T-helper 1 cell (primary cell): Measurements from ENCODE around the gene NOXA1.
"Not testable (repeated sequence)": the region's sequence is repeated elsewhere in the genome, so short reads cannot be mapped to it uniquely, and the experiment has no call there.

Experiments
- DNase-seq, 5 donors: peaks; one replicate each; pipeline ENCODE4 v3.0.0-alpha.2; 2012 to 2020
- total RNA-seq, 4 donors: gene quantifications; one replicate each; lab custom pipeline; 2026; lab: John Stamatoyannopoulos, UW

NOXA1 gene
- total RNA-seq: 4.6 to 10.8 (median 7.9) reads per million in 4 donors

DNA sequence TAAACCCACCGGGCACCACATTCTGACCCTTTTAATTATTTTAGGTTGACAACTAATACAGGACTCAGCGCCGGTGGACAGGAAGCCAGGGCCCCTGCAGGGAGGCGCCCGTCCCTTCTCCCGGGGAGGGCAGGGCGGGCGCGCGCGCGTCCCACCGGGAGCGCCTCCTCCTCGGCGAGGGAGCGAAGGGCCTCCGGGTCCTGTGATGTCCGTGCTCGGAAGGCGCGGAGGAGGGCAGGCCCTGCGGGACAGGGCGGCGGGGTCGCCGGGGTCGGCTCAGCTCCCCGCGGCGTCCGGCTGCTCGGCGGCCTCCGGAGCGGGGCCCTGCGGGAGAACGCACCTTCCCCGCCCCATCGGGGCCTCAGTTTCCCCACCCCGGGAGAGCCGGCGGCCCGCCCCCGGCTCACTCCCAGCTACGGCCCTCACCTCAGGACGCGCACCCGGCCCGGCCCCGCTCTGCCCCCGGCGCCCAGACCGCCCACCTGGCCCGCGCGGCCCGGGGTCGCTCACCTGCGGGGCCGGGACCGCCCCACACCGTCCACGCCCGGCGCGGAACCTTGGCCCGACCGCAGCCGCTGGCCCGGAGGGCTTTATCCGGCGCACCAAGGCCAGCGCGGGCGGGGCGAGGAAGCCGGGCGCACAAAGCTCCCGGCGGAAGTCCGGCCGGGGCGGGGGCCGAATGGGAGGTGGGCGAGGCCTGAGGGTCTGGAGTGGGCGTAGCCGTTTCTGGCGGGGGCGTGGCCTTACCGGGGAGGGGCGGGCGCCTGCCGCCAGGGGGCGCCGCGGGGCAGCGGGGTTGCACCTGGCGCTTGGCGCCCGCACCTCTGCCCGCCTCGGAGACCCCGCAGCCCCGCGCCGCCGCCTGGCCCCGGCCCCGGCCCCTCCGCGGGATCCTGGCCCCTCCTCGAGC lies at the start of gene NOXA1, which contains the start of gene EXD3:
TSS of gene NOXA1 (plus strand) at position 790 of the 910 bp plus-strand sequence. CDS start 137 bp downstream, outside the sequence.
TSS of gene EXD3 (minus strand) at position 559 of the 910 bp plus-strand sequence. CDS start 27,805 bp downstream, outside the sequence.
- DNase-seq: peak; percentile 89 to 94 (median 92)

DNA sequence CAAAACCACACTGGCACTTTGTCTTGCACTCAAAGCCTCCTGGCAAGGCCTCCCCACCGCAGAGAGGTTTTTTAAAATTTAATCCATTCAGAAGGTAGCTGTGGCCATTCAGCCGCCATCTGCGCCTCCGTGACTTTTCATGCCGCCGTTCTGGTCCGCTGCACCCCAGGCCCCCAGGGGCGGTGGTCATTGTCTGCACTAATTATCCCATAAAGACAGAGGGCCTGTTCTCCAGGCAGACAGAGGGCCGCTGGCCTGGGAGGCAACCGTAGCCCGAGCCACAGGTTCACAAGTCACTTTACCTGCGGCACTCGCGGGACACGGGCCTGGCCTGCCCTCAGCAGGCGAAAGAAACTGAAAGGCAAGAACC lies 49.6 kb upstream of the NOXA1 start:
- no peak for DNase-seq

- DNase-seq: no peak
Observed at GRCh38 chr9:137374131-137374845, 48.9 kb upstream of the NOXA1 start.

DNA sequence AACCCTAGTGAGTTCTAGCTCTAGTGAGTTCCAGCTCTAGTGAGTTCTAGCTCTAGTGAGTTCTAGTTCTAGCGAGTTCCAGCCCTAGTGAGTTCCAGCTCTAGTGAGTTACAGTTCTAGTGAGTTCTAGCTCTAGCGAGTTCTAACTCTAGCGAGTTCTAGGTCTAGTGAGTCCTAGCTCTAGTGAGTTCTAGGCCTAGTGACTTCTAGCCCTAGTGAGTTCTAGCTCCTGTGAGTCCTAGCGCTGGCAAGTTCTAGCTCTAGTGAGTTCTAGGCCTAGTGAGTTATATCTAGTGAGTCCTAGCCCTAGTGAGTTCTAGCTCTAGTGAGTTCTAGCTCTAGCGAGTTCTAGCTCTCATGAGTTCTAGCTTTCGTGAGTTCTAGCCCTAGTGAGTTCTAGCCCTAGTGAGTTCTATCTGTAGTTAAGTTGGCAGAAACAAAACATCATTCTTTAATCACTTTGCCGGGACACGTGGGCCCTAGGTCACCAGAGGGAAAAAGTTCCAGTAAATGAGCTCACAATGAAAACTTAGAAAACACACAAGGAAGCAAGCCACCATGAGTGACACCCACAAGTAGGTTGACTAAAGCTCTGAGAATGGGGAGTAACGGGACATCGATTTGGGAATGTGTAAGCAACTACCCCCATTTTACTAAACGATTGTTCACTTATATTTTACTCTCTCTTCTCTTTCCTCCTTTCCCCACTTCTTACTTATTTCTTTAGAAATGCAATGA lies 47.7 kb upstream of the NOXA1 start:
- DNase-seq: no peak

- no peak for DNase-seq
Observed at GRCh38 chr9:137376386-137376785, 46.8 kb upstream of the NOXA1 start.

DNA sequence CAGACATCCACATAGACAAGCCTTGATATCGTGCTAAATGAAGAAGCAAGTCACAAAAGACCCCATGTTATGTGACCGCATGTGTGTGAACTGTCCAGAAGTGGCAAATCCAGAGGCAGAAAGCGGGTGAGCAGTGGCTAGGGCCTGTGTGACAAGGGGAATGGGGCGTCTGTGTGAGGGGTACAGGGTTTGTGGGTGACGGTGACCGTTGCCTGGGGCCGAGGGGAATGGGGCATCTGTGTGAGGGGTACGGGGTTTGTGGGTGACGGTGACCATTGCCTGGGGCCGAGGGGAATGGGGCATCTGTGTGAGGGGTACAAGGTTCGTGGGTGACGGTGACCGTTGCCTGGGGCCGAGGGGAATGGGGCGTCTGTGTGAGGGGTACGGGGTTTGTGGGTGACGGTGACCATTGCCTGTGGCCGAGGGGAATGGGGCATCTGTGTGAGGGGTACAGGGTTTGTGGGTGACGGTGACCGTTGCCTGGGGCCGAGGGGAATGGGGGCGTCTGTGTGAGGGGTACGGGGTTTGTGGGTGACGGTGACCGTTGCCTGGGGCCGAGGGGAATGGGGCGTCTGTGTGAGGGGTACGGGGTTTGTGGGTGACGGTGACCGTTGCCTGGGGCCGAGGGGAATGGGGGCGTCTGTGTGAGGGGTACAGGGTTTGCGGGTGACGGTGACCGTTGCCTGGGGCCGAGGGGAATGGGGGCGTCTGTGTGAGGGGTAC lies 44.3 kb upstream of the NOXA1 start:
- not testable (repeated sequence) for DNase-seq

DNA sequence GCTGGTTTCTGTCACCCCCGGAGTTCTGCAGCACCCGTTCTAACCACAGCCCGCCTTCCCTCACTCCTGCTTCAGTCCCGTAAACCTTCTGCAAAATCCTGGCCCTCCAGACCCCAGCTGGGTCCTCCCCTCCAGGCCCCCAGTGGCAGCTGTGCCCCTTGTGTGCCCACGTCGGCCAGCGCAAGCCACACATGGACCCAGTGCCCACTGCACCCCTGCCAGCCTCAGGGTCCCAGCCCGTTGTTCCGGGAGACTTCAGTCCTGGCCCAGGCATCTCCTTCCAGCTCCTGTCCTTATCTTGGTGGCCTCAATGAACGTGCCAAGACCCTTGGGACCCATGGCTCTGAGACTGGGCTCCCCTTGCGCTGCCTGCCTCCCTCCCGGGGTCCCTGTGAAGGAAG lies 43.4 kb upstream of the NOXA1 start:
- DNase-seq: no peak

DNA sequence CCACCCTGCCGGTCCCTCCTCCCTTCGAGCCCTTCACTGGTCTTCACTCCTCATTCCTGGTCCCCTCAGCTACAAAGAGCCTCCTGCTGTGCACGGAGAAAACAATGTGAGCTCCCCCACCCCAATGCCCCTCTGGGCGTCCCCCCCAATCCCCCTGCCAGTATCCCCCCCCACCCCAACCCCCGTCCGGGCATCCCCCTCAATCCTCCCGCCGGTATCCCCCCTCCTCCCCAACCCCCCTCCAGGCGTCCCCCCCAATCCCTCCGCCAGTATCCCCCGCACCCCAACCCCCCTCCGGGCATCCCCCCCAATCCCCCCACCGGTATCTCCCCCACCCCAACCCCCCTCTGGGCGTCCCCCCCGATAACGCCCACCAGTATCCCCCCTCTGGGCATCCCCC lies 43.0 kb upstream of the NOXA1 start:
- no peak for DNase-seq

DNA sequence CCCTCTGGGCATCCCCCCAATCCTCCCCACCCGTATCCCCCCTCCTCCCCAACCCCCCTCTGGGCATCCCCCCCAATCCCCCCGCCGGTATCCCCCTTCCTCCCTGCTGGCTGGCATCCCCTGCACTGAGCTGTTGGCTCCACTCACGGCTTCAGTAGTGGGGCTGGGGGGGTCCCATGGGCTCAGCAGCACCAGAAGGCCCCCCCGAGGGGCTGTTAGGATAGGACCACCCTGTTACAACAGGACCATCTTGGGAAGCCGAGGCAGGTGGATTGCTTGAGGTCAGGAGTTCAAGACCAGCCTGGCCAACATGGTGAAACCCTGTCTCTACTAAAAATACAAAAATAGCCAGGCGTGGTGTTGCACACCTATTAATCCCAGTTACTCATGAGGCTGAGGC lies 42.6 kb upstream of the NOXA1 start:
- no peak for DNase-seq

DNA sequence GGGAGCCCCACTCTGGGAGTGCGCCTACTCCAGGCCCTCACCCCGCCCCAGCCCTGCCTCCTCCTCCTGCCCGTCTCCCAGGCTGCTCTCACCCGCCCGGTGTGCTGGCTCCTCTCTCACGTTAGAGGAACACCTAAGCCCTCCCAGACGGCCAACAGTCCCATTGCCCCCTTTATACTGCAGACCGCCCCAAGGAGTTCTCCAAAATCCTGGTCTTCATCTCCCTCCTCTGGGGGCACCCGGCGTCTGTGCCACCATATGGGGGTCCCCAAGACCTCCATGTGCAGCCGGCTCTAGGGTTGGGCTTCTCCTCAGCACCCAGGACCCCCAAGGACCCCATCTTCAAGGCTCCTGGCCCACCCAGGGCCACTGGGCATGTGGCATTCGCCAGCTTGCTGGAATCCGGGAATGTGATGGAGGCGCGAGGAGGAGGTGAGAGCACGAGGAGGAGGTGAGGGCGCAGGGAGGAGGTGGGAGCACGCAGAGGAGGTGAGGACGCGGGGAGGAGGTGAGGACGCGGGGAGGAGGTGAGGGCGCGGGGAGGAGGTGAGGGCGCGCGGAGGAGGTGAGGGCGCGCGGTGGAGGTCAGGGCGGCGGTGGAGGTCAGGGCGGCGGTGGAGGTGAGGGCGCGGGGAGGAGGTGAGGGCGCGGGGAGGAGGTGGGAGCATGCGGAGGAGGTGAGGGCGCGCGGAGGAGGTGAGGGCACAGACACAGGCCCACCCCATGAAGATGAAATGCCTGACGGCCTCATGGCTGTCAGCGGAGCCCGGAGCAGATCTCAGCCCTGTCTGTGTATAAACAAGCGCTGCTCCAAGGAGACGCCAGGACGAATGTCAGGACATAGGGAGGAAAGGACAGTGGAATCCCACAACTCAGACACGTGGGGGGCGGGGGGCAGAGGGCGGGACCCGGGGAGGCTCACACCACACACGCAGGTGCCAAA lies 41.4 kb upstream of the NOXA1 start:
- no peak for DNase-seq

DNA sequence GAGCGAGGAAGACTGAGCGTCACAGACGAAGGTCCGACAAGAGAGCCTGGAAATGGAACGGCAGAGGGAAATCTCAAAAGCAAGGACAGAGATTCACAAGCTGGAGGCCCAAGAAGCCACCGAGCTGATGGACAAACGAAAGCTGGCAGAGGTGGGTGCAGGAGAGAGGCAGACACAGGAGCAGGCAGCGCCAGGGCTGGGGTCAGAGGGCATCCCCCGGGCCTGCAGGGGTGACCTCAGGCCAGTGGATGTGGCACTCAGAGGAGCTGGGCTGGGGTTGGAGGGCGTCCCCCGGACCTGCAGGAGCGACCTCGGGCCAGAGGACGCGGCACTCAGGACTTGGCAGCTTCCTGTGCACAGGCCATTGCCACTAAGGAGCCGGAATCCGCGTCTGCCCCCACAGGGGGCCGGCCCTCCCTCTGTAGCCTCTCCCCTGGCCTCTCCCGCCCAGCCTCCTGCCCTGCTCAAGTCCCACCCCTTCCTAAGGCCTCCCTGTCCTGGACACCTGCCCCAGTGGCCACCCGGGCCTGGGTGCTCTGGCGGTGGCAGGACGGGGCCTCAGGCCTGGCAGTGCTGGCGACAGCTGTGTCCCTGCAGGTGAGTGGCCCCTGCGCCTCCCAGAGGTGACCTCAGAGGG lies 40.6 kb upstream of the NOXA1 start:
- no peak for DNase-seq

DNA sequence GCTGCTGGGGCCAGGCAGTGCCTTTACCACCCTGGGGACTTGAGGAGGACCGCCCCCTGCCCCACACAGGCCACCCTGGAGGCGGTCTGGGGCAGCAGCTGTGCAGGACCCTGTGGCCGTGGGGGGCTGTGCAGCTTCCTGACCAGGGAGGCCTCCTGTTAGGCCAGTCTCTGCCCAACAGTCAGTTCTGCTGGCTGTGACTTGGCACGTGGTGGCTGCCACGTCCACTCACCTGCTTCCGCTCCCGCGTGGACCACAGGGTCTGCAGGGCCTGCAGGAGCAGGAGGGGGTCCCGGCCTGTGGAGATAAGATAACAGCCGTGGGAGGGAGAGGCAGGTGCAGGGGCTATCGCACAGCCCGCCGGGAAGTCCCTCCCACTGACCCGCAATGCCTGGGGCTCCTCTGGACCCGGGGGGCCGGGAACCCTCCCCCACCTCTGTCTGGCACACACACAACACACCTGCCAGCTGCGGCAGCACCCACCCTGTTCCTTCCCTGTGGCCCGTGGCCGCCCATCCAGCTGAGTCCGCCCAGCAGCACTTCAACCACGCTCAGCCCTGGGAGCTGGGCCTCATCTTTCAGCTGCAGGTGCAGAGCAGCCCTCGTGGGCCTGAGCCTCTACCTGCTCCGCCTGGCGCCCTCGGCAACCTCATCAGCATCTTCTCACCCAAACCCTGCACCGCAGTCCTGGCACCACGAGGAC lies 40.0 kb upstream of the NOXA1 start:
- DNase-seq: no peak

- DNase-seq: no peak
Observed at GRCh38 chr9:137383784-137384756, 39.1 kb upstream of the NOXA1 start.

DNA sequence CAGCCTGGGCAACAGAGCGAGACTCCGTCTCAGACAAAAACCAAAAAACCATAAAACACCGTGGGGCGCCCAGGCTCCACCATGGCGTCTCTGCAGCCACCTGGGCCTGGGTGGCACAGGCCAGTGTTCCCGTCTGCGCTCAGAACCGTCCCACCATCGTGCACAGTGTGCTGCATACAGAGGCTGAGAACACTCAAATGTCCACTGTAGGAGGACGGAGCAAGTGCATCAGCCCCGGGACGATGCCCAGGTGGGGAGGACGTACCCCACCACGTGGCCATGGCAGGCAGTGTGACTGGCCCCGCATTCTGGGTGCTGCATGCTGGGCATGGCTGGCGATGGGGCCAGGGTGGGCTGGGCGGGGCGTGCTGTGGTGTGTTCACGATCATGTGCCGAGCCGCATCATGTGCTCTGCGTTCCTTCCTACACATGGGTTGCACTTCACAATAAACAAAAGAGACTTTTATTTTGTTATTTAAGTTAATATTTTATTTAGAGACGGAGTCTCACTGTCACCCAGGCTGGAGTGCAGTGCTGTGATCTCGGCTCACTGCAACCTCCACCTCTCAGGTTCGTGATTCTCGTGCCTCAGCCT lies 38.0 kb upstream of the NOXA1 start:
- no peak for DNase-seq

DNA sequence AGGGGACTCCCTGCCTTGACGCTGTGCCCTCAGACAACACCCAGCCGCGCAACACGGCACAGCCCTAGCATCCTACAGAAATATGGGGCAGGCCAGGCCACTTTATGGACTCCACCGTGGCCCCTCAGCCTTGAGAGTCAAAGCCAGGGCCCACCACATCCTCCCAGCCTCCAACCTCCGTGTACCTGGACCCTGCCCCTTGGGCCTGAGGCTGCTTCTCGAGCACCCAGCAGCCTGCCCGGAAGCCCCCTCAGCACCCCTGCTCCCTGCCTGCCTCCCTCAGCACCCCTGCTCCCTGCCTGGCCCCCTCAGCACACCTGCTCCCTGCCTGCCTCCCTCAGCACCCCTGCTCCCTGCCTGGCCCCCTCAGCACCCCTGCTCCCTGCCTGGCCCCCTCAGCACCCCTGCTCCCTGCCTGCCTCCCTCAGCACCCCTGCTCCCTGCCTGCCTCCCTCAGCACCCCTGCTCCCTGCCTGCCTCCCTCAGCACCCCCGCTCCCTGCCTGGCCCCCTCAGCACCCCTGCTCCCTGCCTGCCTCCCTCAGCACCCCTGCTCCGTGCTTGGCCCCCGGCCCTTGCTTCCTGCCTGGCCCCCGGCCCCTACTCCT lies 36.6 kb upstream of the NOXA1 start:
- DNase-seq: not testable (repeated sequence)

DNA sequence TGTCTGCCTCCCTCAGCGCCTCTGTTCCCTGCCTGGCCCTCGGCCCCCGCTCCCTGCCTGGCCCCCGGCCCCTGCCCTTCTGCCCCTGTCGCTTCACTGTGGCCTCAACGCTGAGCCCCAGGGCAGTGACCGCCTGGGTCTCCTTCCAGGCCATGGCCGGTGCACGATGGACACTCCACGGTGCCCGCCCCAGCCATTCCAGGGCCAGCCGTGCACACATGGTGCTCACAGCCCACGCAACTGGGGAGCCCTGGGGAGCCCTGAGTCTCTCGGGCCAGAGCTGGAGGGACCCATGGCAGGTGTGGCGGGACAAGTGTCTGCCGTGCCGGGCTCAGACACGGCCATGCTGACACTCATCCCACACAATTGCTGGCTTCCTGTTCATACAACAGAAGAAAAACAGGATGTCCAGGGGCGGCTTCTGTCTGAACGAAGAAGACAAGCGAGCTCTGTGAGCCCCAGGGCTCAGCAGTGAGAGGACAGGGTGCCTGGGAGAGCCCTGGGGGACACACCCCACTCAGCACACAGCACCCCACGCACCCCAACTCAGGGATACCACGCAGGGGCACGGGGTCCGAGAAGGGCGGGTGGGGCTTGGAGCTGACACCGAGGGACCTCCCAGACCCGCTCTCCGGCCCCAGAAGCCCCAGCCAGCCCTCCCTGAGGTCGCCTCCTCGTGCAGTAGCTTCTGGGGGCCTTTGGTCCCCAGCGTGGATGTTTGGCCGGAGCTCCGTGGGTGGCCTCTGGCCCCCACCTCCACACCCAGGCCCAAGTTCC lies 35.9 kb upstream of the NOXA1 start:
- peak in 1 of 5 donors; percentile 25 for DNase-seq
